GM18511 (cell line): Measurements from ENCODE around the gene LRRC52.
"Not testable (repeated sequence)": the region's sequence is repeated elsewhere in the genome, so short reads cannot be mapped to it uniquely, and the experiment has no call there.

ENCODE experiments used
- ATAC-seq: cut with Tn5 transposase; IDR thresholded peaks from one replicate; pipeline ENCODE4 v1.9.1; 2021; ENCODE audit warnings: mild to moderate bottlenecking, moderate library complexity; ENCODE audit not compliant: unreplicated experiment

LRRC52 gene

DNA sequence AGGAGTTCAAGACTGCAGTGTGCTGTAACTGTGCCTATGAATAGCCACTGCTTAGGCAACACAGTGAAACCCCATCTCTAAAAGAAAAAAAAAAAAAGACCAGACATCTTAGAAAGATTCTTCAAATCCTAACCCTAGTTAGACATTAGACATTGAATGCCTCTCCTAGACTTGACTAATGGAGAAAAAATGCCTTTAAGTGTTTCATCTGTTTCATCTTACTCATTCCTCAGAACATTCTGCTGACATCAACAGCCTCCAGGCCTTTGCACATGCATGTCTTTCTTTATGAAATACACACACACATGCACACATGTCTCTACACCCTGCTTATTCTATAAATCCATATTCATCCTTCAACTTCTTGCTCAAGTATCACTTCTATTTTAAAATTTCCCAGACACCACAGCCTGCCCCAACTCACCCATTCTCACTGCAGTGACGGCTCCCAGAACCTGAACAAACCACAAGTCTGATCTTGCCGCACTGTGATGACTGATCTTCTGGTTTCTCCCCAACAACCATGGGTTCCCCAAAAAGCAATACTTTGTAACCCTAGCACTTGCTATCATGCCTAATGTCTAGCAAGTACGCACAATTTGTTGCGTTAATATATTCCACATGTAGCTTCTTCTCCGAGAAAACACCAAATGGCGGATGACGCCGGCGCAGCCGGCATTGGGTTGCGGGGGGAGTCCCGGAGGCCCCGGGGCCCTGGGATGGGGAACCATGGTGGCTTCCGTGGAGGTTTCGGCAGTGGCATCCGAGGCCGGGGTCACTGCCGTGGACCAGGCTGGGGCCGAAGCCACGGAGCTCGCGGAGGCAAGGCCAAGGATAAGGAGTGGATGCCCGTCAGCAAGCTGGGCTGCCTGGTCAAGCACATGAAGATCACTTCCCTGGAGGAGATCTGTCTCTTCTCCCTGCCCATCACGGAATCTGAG lies 37.4 kb downstream of the LRRC52 start:
- ATAC-seq = no peak

DNA sequence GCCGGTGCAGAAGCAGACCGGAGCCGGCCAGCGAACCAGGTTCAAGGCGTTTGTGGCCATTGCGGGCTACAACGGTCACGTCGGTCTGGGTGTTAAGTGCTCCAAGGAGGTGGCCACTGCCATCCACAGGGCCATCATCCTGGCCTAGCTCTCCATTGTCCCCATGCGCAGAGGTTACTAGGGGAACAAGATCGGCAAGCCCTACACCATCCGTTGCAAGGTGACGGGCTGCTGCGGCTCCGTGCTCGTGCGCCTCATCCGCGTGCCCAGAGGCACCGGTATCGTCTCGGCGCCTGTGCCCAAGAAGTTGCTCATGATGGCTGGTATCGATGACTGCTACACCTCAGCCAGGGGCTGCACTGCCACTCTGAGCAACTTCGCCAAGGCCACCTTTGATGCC lies 38.1 kb downstream of the LRRC52 start:
- ATAC-seq = no peak

DNA sequence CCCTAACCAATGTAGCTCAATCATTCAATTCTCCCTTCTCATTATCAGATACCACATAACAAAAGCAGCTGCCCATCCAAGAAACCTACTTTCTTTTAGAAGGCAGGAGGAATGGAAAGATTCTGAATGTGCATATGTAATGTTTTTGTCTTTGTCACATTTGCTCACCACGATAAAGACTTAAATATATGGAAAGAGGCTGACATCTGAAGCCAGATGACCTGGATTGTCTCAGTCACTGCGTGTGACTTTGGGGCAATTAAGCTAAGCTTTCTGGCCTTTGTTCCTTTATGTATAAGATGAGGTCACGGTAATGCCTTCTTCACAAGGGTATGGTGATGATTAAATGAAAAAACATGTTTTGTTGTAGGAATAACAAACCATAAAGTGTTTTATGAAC lies 42.6 kb downstream of the LRRC52 start:
- no peak for ATAC-seq

DNA sequence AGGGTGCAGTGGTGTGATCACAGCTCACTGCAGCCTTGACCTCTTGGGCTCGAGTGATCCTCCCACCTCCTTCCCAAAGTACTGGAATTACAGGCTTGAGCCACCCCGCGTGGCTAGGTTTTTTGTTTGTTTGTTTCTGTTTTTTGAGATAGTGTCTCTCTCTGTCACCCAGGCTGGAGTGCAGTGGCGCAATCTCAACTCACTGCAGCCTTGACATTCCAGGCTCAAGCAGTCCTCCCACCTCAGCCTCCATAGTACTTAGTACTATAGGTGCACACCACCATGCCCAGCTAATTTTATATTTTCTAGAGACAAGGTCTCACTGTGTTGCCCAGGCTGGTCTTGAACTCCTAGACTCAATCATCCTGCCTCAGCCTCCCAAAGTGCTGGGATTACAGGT lies 47.6 kb downstream of the LRRC52 start:
- ATAC-seq = not testable (repeated sequence)

DNA sequence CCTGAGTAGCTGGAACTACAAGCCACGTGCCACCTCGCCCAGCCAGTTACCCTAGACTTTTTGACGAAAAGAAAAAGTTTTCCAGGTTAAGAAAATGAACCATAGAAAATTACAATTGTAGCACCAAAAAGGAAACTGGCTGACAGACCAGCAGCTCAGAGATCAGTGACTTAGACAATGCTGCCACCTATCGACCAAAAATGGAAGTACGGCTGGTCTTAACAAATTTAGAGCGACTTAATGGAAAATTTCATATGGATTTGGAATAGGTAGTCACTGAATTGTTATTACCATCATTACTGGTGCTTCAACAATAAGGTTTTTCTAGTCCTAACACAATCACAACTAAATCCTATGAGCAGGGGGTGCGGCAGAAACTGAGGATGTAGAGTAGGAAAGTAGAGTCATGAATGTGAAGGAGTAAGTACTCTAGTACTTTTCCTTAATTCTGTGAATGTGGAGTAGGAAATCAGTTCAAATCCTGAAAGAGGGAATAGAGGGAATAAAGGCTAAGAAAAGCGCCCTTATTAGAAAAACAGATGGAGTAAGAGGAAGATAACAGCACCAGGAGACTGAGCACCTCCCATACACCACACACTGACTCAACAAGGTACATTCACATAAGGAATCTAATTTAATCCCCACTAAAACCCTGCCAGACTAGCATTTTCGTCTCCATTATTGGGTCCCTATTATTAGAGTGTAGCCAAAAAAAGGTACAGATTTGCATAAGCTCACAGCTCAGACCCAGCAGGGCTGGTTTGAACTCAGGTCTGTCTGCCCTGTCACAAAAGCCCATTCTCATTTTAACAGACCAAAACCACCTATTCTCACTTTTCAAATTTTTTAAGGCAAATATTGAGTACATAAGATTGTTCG lies 49.4 kb downstream of the LRRC52 start:
- no peak for ATAC-seq

DNA sequence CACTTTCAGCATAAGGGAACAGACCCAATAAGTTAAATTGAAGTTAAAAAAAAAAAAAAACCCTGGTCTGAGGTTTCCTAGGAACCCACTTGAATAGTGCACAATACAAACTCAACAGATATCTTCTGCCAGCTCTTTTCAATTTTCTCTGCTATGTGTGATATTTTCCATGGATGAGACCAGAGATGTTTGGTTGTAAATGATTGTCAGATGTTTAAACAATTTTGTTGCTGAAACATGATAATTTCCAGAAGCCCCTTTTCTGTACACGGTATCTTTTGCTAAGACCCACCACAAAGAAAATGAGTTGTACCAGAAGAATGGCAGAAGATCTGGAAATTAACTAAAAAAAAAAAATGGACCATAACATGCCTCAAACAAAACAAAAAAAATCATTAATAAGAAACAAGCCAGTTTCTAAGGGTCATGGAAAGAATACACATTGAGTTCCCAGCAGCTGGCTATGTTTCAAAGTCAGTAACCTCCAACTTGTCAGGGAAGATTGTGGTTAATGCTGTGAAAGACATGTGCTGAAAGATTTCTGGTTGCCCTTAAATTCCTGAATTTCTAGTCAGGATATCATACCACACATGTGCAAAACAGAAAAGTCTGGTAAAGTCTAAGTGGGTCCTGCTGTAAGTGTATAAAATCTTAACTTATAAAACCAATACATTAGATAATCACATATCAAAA lies 51.6 kb downstream of the LRRC52 start:
- no peak for ATAC-seq

DNA sequence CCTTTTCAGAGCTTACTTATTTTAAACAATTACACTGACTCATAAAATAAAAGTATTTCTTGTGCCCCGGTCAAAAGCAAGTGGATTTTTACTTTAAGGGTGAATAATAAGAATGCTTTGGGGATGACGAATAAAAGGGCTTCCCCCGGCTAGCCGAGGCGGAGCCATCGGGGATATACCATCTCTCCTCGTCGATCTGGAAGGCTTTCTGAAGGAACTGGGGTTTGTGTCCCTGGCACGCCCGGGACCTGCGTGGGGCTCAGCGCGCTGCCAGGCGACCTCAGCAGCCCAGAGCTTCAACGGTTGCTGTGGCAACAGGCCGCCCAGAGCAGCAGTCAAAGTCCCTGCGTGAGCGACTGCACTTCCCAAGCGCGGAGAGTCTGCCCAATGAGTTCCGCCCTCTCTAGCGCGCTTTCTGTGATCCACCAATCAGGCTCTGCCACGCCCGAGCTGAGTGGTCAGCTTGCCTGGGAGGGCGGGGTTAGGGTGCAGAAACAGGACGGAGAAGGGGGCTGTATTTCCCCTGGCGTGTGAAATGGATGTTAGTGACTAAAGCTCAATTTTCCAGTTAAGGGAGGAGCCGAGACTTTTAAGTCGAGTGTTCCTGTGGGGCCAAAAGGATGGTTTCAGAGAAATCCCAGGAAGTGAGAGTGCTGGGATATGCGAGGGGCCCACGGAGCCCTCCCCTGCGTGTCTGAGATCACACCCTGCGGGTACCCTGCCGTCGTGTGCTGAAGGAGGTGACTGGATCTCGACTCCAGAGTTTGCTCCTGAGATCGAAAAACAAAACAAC lies 54.3 kb downstream of the LRRC52 start:
- ATAC-seq = peak; percentile 97

DNA sequence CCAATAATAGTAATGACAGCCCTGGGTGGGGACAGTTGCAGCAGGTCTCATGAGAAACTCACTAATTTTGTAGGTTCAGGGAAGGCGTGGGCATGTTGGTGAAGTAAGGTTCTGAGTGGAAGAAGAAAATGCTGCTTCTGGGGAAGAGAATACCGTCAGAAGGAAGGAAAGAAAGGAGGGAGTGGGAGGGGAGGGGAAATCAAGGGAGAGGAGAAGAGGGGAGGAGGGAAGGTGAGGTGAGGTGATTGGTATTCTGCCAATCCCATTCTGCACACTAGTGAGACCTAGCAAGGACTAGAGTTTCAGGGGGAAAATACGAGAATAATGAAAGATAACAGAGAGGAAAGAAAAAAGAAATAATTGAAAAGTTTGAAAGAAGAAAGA lies 54.9 kb downstream of the LRRC52 start:
- ATAC-seq = no peak

DNA sequence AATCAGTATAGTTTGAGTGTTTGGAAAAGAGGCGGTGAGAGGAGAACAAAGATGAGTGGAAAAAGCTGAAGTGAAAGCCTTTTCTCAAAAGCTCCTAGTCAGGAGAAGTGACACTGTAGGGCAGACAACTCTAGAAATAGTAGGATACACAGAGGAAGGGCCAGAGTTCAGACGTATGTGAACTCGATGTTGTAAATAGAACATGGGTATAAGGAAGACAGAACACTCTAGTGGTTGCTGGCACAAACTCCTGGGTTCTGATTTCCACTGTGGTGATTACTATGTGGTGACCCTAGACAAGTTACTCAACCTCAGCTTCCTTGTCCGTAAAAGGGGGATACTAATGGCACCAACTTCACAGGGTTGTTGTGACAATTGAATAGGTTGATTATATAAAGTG lies 57.0 kb downstream of the LRRC52 start:
- no peak for ATAC-seq

DNA sequence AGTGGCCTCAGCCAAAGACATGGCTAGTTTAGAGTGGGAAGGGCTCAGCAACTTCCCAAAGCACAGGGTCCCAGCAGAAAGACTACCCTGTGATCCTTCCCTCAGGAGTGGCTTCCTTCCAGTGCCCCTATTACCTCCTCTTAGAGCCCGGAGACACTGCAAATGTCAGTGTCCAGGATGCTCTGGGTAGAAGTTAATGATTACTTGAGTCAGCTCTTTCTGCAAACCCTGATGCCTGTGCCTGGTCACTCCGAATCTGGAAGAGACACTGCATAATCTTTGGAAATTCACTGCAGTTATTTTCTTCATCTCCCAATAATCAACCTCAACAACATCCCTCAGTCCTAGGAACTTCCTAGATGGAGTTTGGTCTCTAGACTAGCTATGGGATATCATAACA lies 60.0 kb downstream of the LRRC52 start:
- ATAC-seq = no peak

DNA sequence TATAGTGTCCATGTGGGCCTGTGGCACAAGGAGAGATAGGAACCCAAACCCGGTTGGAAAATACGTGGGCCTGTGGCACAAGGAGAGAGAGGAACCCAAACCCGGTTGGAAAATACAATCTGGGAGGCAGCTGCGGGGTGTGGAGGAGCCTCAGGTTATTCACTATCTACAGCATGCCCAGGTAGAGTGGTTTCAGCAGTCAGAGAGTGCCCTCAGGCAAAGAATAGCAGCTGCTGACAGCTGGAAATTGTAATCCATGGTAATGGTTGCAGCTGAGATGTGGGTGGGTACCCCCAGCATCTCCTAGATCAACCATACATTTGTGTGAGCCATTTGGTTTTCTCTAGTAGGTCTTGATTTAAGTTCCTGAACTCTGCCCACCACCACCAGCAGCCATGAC lies 61.4 kb downstream of the LRRC52 start:
- ATAC-seq = no peak

DNA sequence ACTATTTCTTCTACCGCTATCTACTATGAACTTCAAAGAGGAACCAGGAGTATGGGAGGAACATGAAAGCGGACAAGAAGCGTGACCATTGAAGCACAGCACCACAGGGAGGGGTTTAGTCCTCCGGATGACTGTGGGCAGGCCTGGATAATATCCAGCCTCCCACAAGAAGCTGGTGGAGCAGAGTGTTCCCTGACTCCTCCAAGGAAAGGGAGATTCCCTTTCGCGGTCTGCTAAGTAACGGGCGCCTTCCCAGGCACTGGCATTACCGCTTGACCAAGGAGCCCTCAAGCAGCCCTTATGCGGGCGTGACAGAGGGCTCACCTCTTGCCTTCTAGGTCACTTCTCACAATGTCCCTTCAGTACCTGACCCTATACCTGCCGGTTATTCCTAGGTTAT lies 62.9 kb downstream of the LRRC52 start:
- not testable (repeated sequence) for ATAC-seq

DNA sequence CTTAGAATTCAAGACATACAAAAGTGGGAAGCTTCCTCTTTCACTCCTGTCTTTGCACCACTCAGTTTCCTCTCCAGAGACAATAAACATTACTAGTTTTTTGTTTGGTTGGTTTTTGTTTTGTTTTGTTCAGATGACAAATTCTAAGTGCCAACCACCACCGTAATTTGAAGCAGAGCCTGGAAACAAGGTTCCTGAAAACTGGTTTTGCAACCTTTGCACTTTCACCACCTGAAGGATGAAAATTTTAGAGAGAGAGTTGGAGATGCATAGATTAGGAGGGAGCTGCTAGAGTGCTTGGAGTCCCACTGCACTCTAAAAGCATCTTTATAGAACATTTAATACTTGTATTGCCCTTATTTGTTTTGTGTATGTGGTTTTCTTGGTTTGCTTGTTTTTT lies 67.1 kb downstream of the LRRC52 start:
- no peak for ATAC-seq

DNA sequence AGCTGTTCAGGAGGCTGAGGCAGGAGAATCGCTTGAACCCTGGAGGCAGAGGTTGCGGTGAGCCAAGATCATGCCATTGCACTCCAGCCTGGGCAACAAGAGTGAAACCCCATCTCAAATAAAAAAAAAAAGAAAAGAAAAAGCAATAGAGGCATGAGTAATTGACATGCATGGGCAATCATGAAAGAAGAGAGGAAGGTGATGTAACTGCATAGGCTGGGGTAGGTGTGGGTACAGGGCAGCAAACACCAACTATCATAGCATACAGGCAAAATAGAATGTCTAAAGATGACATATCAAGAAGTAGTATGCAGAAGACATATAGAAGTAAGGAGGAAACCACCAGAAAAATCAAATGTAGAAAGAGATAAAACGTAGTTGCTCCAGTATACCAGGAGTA lies 68.3 kb downstream of the LRRC52 start:
- ATAC-seq = peak; percentile 67
